Kidney (tissue), 14 donors: ENCODE measurements around the gene ROR2. TPM values are rescaled to one million over a fixed set of nuclear protein-coding genes. Genes with fewer than 3 reads are reported as not detected.

Experiments
- DNase-seq, 5 donors: peaks; one replicate each; pipeline ENCODE4 v3.0.0-alpha.2; 2013 to 2020
- FAIRE-seq: peaks from 2 replicates; lab custom pipeline; 2012; peaks lifted over from hg19 to GRCh38; lab: Jason Lieb, UNC
- H3K27ac ChIP-seq, 2 donors: one replicate each; pipeline ENCODE4 v1.7.0; 2013; ENCODE audit warnings: low read depth in 2 of 2, low read length in 2 of 2, inconsistent platforms in 1 of 2
- H3K27me3 ChIP-seq: one replicate; pipeline ENCODE4 v1.7.1; 2013; ENCODE audit warnings: low read length, inconsistent platforms; ENCODE audit not compliant: control insufficient read depth, insufficient read depth
- H3K36me3 ChIP-seq, 3 donors: one replicate each; pipeline versions ENCODE4 v1.7.0 to v1.7.1; 2013; ENCODE audit warnings: low read length in 3 of 3, control low read depth in 1 of 3, inconsistent platforms in 1 of 3; ENCODE audit not compliant: insufficient read depth in 3 of 3, control insufficient read depth in 2 of 3
- H3K4me1 ChIP-seq, 3 donors: one replicate each; pipeline versions ENCODE4 v1.7.0 to v1.7.1; 2013; ENCODE audit warnings: low read length in 3 of 3, inconsistent platforms in 1 of 3, low read depth in 1 of 3; ENCODE audit not compliant: control insufficient read depth in 2 of 3, insufficient read depth in 2 of 3
- H3K4me3 ChIP-seq, 3 donors: one replicate each; pipeline versions ENCODE4 v1.7.0 to v1.8.1; 2013; ENCODE audit warnings: low read length in 3 of 3, control low read depth in 1 of 3, inconsistent platforms in 1 of 3
- H3K9ac ChIP-seq, 3 donors: one replicate each; pipeline versions ENCODE4 v1.7.0 to v1.7.1; 2013; ENCODE audit warnings: low read length in 3 of 3, control low read depth in 1 of 3, inconsistent platforms in 1 of 3
- H3K9me3 ChIP-seq, 3 donors: one replicate each; pipeline versions ENCODE4 v1.7.0 to v1.7.1; 2013; ENCODE audit warnings: low read length in 3 of 3, control low read depth in 1 of 3, inconsistent platforms in 1 of 3; ENCODE audit not compliant: control insufficient read depth in 2 of 3, insufficient read depth in 1 of 3
- intact Hi-C: fragments of 100-400 bp; cut with DNase I; formaldehyde crosslinking; loops from one replicate; pipeline ENCODE4 v1.11.1; 2022
- polyA plus RNA-seq: library from polyadenylated mRNA; stranded (reverse); fragments of 350-450 nt; fragmentation: Illumina TruSeq; extraction: RNeasy Lipid Tissue Mini Kit (QIAGEN cat#74804); gene quantifications from one replicate; pipeline ENCODE4 v1.2.3, GENCODE V29; 2014; ENCODE audit warnings: low read depth, low replicate concordance; ENCODE audit not compliant: insufficient read depth
- total RNA-seq: library from RNA; stranded (reverse); fragmentation: NEBNext Ultra II Directional; extraction: Animal tissue kit (Norgen Biotek cat#: 25700); gene quantifications from one replicate; pipeline ENCODE4 v1.2.1, GENCODE V29; 2021
- TF ChIP-seq, protein P1 (sequence below): IDR thresholded peaks from 3 replicates; pipeline ENCODE4 v1.5.1; 2012; ENCODE audit warnings: mild to moderate bottlenecking, moderate library complexity, borderline replicate concordance; ENCODE audit not compliant: insufficient read depth; ENCODE audit errors: extremely low read depth
- donor health status: control.
- donor health status: control.
- donor health status: control.
- donor health status: control.
- donor health status: control.
- donor health status: DM: yes; HTN: yes; CAD: no.
- donor health status: Normal renal cell carcinoma (clear cell type).

The ROR2 gene
- total and polyA plus RNA-seq, 2 donors from 2014 or later = 1.5 to 5.7 TPM

DNA sequence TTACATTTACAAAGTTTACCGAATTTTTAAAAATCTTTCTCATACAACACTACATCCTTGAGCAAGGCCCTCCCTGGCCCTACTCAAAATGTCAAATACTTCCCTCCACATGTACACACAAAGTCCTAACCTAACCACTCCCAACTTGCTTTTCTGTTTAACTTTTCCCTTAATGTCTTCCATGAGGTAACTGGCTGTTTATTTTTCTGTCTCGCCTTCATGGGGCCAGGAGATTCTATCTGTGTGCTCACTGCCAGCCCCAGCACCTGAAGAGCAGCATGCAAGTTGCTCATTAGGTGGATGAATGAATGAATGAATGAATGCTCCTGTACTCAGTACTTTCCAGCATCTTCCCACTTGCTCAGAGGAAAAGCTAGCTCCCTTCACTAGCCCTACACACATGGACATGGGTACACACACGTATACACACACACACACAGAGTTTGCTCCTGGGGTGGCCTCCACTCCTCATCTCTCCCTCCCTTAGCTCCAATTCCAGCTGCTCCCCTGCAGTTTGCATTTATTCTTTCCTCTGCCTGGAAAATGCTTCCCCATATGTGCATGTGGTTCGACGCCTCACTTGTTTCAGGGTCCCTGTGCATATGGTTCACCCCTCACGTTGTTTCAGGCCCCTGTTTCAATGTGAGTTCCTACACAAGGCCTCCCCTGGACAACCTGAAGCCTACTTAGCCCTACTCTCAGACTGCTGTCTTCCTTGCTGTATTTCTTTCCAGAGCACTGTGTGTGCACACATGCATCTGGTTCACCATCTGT lies 165.2 kb downstream of the ROR2 start:
- no peak for DNase-seq
- H3K9ac ChIP-seq = no peak overlapping the region
- intact Hi-C loops = no loop called here
- H3K4me1 ChIP-seq = no peaks in the 10 kb centered on the region
- H3K9me3 ChIP-seq = no peaks in the 10 kb centered on the region
- FAIRE-seq = no peak
- H3K36me3 ChIP-seq = no peaks in the 10 kb centered on the region
- no peak overlapping the region for H3K27ac ChIP-seq
- no peak overlapping the region for H3K4me3 ChIP-seq
- TF ChIP-seq, protein P1, sequence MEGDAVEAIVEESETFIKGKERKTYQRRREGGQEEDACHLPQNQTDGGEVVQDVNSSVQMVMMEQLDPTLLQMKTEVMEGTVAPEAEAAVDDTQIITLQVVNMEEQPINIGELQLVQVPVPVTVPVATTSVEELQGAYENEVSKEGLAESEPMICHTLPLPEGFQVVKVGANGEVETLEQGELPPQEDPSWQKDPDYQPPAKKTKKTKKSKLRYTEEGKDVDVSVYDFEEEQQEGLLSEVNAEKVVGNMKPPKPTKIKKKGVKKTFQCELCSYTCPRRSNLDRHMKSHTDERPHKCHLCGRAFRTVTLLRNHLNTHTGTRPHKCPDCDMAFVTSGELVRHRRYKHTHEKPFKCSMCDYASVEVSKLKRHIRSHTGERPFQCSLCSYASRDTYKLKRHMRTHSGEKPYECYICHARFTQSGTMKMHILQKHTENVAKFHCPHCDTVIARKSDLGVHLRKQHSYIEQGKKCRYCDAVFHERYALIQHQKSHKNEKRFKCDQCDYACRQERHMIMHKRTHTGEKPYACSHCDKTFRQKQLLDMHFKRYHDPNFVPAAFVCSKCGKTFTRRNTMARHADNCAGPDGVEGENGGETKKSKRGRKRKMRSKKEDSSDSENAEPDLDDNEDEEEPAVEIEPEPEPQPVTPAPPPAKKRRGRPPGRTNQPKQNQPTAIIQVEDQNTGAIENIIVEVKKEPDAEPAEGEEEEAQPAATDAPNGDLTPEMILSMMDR = no peak
- H3K27me3 ChIP-seq = no peaks in the 10 kb centered on the region

DNA sequence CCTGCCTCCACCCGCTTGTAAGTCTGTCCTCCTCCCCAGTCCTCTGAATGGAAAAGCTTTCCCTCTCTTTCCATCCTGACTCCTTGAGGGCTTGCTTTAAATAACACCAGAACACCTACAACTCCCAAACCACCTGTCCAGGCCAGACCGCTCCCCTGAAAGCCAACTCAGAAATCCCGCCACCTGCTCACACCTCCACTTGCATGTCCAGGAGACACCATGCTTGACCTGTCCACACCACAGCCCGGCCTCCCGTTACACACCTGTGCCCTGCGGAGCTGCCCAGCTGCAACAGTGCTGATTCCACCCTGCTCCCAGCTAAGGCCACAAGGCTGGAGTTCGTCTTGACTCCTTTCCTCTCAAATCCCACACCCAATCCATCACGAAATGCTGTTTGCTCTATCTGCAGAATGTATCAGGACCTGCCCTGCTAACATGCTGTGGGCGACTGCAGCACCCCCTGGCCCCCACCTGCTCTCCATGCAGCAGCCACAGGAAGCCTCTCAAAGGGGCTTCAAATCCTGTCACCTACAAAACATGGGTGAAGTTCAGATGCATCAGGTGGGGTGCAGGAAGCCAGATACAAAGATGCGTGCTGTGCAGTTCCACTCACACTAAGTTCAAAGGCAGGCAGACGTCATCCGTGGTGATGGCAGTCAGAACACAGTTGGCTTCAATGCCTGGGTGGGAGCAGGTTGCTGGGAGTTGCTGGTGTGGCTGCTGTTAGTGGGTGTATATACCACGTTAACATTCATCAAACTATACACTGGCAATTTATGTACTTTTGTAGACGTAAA lies 166.0 kb downstream of the ROR2 start:
- no peaks in the 10 kb centered on the region for H3K4me1 ChIP-seq
- DNase-seq = no peak
- TF ChIP-seq, protein P1 = no peak

DNA sequence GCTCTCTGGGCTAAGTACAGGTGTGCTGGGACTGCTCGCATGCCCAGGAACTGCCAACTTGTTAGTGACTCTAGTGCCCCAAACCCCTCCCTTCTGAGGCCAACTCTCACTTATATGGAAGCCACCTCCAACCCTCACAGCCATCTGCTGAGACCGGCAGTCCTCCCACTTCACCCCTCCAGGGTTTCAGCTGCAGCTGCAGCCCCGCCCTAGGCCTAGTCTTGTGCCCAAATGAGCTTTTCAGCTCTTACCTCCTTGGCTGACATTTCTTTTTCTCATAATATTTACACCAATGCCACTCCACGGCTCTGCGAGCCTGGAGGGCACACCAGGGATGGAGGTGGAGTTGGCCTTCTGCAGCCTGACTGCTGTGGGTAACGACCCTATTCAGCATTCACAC lies 166.6 kb downstream of the ROR2 start:
- no peaks in the 10 kb centered on the region for H3K9me3 ChIP-seq
- H3K27ac ChIP-seq = no peak overlapping the region
- H3K4me3 ChIP-seq = no peak overlapping the region
- DNase-seq = no peak
- intact Hi-C loops = no loop called here
- no peaks in the 10 kb centered on the region for H3K27me3 ChIP-seq
- H3K9ac ChIP-seq = no peak overlapping the region
- TF ChIP-seq, protein P1 = no peak
- FAIRE-seq = no peak
- H3K36me3 ChIP-seq = no peaks in the 10 kb centered on the region
- H3K4me1 ChIP-seq = no peaks in the 10 kb centered on the region

More for the DNA sequence above, 166.0 kb downstream of the ROR2 start:
- no peaks in the 10 kb centered on the region for H3K27me3 ChIP-seq
- no peak overlapping the region for H3K4me3 ChIP-seq
- no peak for FAIRE-seq
- H3K9ac ChIP-seq = no peak overlapping the region
- H3K27ac ChIP-seq = no peak overlapping the region
- H3K9me3 ChIP-seq = no peaks in the 10 kb centered on the region
- intact Hi-C loops = no loop called here
- no peaks in the 10 kb centered on the region for H3K36me3 ChIP-seq
